ENCODE results near the gene RUVBL1. TPM values are rescaled to one million over a fixed set of nuclear protein-coding genes. Genes with fewer than 3 reads are reported as not detected.

Gene RUVBL1
- total RNA-seq, 2 donors from 2014 or later: 81.2 to 91.1 TPM

DNA sequence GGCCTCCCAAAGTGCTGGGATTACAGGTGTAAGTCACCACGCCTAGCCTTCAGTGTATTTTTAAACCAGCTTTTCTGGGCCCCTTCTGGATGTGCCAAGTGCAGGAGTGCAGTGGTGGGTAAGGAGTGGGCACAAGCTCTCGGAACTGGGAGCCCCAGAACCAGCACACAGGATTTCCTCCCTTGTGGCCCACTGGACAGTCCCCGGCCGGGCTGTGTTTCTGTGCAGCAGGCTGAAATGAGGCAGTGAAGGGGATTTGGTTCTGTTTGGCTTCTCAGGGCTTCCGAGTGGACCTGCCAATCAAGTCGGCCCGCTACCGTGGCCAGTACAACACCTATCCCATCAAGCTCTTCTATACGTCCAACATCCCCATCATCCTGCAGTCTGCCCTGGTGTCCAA, 56.9 kb downstream of the RUVBL1 start:
- no peak overlapping the region for H3K27ac ChIP-seq (ENCODE audit: low read depth, low read length)
- H3K4me3 Mint-ChIP-seq: no peak overlapping the region
- no peaks in the 10 kb centered on the region for H3K4me1 Mint-ChIP-seq
- peaks cover 94% of the 10 kb centered on the region for H3K36me3 ChIP-seq (ENCODE audit: control insufficient read depth, insufficient read depth, low read length)
- H3K36me3 Mint-ChIP-seq (ENCODE audit: low read depth): peaks cover 82% of the 10 kb centered on the region
- H3K27me3 ChIP-seq (ENCODE audit: control insufficient read depth, insufficient read depth, low read length, poor library complexity, severe bottlenecking): no peaks in the 10 kb centered on the region
- H3K9ac ChIP-seq (ENCODE audit: extremely low read depth, low read length, poor library complexity, severe bottlenecking): no peak overlapping the region
- H3K9me3 Mint-ChIP-seq: no peaks in the 10 kb centered on the region
- WGBS, 2 experiments (ENCODE audit: insufficient coverage in 1 of 2, insufficient read length in 1 of 2): 97% methylated on average over 5 to 9 of the region's 9 CpGs
- H3K27me3 Mint-ChIP-seq (ENCODE audit: insufficient read depth): no peaks in the 10 kb centered on the region
- H3K27ac Mint-ChIP-seq: peak overlapping the region; percentile 14
- DNase-seq: peak; percentile 30
- TF ChIP-seq, protein P1, sequence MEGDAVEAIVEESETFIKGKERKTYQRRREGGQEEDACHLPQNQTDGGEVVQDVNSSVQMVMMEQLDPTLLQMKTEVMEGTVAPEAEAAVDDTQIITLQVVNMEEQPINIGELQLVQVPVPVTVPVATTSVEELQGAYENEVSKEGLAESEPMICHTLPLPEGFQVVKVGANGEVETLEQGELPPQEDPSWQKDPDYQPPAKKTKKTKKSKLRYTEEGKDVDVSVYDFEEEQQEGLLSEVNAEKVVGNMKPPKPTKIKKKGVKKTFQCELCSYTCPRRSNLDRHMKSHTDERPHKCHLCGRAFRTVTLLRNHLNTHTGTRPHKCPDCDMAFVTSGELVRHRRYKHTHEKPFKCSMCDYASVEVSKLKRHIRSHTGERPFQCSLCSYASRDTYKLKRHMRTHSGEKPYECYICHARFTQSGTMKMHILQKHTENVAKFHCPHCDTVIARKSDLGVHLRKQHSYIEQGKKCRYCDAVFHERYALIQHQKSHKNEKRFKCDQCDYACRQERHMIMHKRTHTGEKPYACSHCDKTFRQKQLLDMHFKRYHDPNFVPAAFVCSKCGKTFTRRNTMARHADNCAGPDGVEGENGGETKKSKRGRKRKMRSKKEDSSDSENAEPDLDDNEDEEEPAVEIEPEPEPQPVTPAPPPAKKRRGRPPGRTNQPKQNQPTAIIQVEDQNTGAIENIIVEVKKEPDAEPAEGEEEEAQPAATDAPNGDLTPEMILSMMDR (conservative IDR thresholded peaks at IDR 0.05): no peak
- H3K4me3 ChIP-seq (ENCODE audit: low read length): no peak overlapping the region
- no peaks in the 10 kb centered on the region for H3K9me3 ChIP-seq (ENCODE audit: control insufficient read depth, low read length)
- no peaks in the 10 kb centered on the region for H3K4me1 ChIP-seq (ENCODE audit: control insufficient read depth, insufficient read depth, low read length)

DNA sequence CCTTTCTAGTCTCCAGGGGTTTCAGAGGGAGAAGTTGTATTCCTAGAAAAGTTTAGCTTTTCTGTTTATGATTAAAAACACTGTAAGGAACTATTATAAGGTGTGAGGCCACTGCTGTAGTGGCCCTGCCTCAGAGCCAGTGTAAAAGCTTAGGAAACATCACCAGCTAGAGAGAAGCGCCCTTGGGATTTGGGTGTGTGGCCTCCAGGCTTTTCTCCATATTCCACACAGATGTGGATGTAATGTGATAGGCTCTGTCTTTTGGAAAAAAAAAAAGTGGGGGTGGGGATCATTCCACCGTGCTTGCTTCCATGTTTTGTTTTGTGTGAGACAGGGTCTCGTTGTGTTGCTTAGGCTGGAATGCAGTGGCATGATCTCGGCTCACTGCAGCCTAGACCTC, 57.5 kb downstream of the RUVBL1 start:
- DNase-seq: no peak
- no peaks in the 10 kb centered on the region for H3K27me3 ChIP-seq (ENCODE audit: control insufficient read depth, insufficient read depth, low read length, poor library complexity, severe bottlenecking)
- peaks cover 87% of the 10 kb centered on the region for H3K36me3 Mint-ChIP-seq (ENCODE audit: low read depth)
- H3K27me3 Mint-ChIP-seq (ENCODE audit: insufficient read depth): no peaks in the 10 kb centered on the region
- no peaks in the 10 kb centered on the region for H3K4me1 ChIP-seq (ENCODE audit: control insufficient read depth, insufficient read depth, low read length)
- H3K27ac ChIP-seq (ENCODE audit: low read depth, low read length): no peak overlapping the region
- H3K36me3 ChIP-seq (ENCODE audit: control insufficient read depth, insufficient read depth, low read length): peaks cover 94% of the 10 kb centered on the region
- H3K4me1 Mint-ChIP-seq: no peaks in the 10 kb centered on the region
- H3K4me3 Mint-ChIP-seq: no peak overlapping the region
- TF ChIP-seq, protein P1 (conservative IDR thresholded peaks at IDR 0.05): no peak
- H3K9me3 ChIP-seq (ENCODE audit: control insufficient read depth, low read length): no peaks in the 10 kb centered on the region
- no peak overlapping the region for H3K27ac Mint-ChIP-seq
- 93 to 100% methylated on average over 3 to 4 of the region's 4 CpGs for WGBS, 2 experiments (ENCODE audit: insufficient coverage in 1 of 2, insufficient read length in 1 of 2)
- no peak overlapping the region for H3K9ac ChIP-seq (ENCODE audit: extremely low read depth, low read length, poor library complexity, severe bottlenecking)
- H3K4me3 ChIP-seq (ENCODE audit: low read length): no peak overlapping the region
- no peaks in the 10 kb centered on the region for H3K9me3 Mint-ChIP-seq

DNA sequence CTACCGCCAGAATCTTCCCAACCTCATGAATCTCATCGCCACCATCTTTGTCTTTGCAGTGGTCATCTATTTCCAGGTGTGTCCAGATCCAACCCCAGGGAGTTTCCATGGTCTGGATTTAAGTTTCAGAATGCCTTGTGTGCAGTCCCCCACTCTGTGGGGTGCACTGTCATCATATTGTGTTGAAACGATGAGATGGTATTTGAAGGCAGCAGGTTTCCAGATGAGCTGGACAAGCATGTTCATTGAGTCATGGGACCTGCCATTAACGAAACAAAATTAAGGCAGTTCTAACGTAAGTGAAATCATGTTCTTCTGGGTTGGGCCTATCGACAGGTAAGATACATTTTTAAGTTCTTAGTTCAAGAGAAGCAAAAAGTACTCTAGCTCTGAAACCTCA, 58.6 kb downstream of the RUVBL1 start:
- no peak overlapping the region for H3K27ac Mint-ChIP-seq

More for the DNA sequence above, 58.6 kb downstream of the RUVBL1 start:
- DNase-seq: peak; percentile 16
- no peaks in the 10 kb centered on the region for H3K27me3 ChIP-seq (ENCODE audit: control insufficient read depth, insufficient read depth, low read length, poor library complexity, severe bottlenecking)
- no peaks in the 10 kb centered on the region for H3K27me3 Mint-ChIP-seq (ENCODE audit: insufficient read depth)
- no peaks in the 10 kb centered on the region for H3K4me1 ChIP-seq (ENCODE audit: control insufficient read depth, insufficient read depth, low read length)
- H3K36me3 Mint-ChIP-seq (ENCODE audit: low read depth): peaks cover 90% of the 10 kb centered on the region
- no peaks in the 10 kb centered on the region for H3K9me3 ChIP-seq (ENCODE audit: control insufficient read depth, low read length)
- no peak overlapping the region for H3K27ac ChIP-seq (ENCODE audit: low read depth, low read length)
- H3K4me1 Mint-ChIP-seq: no peaks in the 10 kb centered on the region
- H3K9me3 Mint-ChIP-seq: no peaks in the 10 kb centered on the region
- H3K9ac ChIP-seq (ENCODE audit: extremely low read depth, low read length, poor library complexity, severe bottlenecking): no peak overlapping the region
- peaks cover 95% of the 10 kb centered on the region for H3K36me3 ChIP-seq (ENCODE audit: control insufficient read depth, insufficient read depth, low read length)
- H3K4me3 ChIP-seq (ENCODE audit: low read length): no peak overlapping the region
- no peak overlapping the region for H3K4me3 Mint-ChIP-seq
- TF ChIP-seq, protein P1 (conservative IDR thresholded peaks at IDR 0.05): no peak
- 98% methylated on average over 6 of the region's 6 CpGs for WGBS, 2 experiments (ENCODE audit: insufficient coverage in 1 of 2, insufficient read length in 1 of 2)

Data from endodermal cell (in vitro differentiated cells).